GM04504 (cell line): ENCODE data around the gene OAS3.
"Not testable (repeated sequence)": the region's sequence is repeated elsewhere in the genome, so short reads cannot be mapped to it uniquely, and the experiment has no call there.

ENCODE experiments used
- DNase-seq: peaks from one replicate; pipeline ENCODE4 v3.0.0-alpha.2; 2012; ENCODE audit warnings: low read depth

Gene OAS3

DNA sequence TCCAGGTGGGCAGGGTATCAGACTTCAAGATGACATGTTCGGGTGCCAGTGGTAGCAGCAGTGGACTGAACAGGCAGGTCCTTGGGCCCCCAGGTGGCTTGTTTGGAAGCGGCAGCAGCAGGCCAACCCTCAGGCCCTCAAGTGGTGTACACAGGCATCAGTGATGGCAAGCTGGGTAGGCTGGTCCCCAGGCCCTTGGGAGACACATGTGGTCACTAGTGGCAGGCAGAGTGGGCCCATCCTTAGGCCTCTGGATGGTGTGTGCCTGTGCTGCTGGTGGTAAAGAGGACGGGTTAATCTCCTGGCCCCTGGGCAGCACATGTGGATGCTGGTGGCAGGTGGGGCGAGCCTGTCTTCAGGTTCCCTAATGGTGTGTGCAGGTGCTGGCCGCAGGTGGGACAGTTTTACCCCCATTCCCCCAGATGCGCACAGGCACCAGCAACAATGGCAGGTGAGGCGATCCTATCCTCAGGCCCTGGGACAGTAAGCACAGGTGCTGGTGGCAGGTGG is 48.1 kb downstream of the OAS3 start:
- no peak for DNase-seq

DNA sequence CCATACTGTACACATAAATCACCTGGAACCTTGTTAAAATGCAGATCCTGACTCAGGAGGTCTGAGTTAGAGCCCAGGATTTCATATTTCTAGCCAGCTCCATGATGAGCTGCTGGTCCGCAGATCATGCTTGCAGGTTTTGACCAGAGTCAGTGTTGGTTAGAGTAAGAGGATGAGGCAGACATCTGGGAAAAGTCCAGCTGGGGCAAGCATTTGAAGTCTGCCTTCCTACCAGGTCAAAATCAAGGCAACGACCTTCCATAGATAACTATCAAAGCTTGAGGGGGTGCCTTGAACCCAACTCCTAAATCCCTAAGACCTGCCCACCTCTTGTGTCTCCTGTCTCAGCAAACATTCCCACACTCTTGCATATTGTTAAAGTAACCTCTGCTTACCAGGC is 49.3 kb downstream of the OAS3 start:
- no peak for DNase-seq

DNA sequence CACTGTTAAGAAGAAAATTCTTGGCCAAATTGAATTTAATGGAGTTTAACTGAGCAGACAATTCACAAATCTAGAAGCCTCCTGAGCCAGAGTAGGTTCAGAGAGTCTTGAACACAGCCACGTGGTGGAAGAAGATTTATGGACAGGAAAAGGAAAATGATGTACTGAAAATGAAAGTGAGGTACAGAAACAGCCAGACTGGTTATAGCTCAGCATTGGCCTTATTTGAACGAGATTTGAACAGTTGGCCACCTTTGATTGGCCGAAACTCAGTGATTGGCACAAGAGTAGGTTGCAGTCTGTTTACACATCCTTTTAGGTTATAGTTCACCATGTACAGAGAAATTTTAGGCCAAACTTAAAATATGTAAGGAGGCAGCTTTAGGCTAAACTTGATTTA is 50.0 kb downstream of the OAS3 start:
- no peak for DNase-seq

DNA sequence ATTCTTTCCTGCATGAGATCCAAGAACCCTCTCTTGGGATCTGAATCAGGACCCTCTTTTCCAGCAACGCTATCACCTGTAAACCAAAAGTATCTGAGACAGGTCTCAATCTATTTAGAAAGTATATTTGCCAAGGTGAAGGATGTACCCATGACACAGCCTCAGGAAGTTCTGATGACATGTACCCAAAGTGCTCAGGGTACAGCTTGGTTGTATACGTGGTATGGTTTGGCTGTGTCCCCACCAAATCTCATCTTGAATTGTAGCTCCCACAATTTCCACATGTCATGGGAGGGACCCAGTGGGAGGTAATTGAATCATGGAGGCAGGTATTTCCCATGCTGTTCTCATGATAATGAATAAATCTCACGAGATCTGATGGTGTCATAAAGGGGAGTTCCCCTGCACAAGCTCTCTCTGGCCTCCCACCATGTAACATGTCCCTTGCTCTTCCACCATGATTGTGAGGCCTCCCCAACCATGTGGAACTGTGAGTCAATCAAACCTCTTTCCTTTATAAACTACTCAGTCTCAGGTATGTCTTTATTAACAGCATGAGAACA is 50.6 kb downstream of the OAS3 start:
- DNase-seq = not testable (repeated sequence)

GRCh38 chr12:112989806-112990205 is 51.5 kb downstream of the OAS3 start:
- no peak for DNase-seq

- no peak for DNase-seq
Observed at GRCh38 chr12:112992541-112993398, 54.5 kb downstream of the OAS3 start.

GRCh38 chr12:112995008-112995407 is 56.7 kb downstream of the OAS3 start:
- DNase-seq = no peak

DNA sequence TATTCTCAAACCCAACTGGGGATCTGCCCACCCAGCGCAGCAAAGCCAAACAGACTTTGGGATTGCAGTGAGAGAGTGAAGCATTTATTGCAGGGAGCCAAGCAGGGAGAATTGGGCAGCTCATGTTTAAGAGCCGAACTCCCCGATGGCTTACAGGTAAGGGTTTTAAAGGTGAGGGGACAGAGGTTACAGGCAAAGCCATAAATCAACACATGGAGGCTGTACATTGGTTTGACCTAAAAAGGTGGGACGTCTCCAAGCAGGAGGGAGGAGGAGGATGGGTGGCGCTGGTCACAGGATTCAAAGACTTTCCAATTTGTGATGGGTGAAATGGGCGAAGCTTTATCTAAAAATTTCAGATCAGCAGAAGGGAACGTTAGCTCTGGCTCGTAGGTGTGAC is 58.2 kb downstream of the OAS3 start:
- DNase-seq = no peak

DNA sequence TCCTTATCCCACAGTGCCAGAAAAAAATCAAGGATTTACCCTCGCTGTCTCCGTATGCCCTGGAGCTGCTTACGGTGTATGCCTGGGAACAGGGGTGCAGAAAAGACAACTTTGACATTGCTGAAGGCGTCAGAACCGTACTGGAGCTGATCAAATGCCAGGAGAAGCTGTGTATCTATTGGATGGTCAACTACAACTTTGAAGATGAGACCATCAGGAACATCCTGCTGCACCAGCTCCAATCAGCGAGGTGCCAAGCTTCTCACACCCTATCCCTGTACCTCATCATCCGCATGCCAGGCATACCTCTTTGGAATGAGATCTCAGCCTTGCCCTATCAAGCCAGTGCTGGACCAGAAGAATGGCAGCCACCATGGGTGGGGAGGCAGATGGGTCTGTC is 59.2 kb downstream of the OAS3 start:
- DNase-seq = no peak

DNA sequence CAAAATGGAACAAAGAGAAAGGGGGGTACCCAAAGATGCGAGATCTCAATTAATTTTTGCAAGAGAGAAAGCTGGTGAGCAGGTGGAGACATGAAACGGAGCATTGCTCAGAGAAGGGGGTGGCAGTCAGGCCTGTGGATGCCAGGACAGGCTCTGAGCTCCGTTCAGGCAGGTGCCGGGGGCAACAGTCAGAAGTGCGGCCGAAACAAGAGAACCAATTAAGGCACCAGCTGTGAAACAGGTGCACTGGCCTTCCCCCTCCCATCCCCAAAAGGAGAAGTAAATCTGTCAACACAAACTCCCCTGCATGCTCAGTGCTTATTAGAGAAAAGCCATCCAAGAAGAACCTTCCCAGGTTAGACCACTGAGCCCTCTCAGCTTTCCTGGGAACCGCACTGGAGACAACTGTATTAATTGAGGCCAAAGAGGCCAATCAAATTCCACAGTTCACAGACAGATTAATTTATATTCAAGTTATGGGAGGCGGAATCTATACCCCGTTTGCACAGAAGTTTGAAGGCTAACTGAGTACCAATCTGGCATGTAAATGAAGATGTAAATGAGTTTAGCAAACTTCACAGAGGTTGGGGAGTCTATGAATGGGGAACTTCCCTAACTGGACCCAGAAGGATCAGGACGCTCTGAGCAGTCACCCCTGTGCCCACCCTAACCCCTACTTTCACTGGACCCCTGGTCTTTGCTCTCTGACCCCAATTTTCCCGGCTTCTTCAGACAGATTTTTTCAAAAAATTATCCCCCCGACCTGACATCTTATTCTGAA is 60.9 kb downstream of the OAS3 start:
- no peak for DNase-seq

GRCh38 chr12:113000433-113000832 is 62.2 kb downstream of the OAS3 start:
- no peak for DNase-seq

GRCh38 chr12:113002155-113002554 is 63.9 kb downstream of the OAS3 start:
- DNase-seq = no peak

DNA sequence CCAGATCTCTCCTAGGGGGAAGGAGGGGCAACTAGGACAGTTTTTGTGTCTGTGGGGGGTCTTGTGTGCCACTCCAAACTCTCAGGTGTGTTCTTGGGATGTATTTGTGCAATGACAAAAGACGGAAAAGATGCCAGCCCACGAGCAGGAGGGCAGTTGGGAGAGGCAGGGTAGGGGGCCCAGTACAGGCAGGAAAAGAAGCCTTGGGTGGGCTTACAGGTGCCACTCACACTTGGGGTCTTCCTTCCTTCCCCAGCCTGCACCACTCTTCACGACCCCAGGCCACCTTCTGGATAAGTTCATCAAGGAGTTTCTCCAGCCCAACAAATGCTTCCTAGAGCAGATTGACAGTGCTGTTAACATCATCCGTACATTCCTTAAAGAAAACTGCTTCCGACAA is 64.4 kb downstream of the OAS3 start:
- no peak for DNase-seq

- DNase-seq = no peak
Observed at GRCh38 chr12:113003636-113004035, 65.4 kb downstream of the OAS3 start.

DNA sequence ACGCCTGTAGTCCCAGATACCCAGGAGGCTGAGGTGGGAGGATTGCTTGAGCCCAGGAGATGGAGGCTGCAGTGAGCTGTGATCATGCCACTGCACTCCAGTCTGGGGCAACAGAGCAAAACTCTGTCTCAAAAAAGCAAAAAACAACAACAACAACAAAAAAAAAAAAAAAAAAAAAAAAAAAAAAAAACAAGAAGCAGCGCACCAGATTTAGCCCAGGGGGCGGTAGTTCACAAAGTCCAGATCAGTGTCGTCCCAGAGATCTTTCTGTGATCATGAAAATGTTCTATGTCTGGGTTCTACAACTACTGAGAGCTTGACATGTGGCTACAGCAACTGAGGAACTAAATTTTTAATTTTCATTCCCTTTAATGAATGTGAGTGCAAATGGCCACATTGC is 67.5 kb downstream of the OAS3 start:
- no peak for DNase-seq

DNA sequence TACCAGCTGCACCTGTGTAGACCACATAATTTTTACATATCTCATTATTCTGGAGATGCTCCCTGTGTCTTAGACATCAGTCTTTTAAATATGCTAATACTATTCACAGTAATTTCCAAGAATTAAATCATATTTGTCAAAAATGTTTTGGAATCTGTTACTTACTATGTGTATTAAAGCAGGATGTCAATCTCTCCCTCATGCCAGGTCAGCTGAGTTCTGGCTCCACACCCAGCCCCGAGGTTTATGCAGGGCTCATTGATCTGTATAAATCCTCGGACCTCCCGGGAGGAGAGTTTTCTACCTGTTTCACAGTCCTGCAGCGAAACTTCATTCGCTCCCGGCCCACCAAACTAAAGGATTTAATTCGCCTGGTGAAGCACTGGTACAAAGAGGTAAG is 67.9 kb downstream of the OAS3 start:
- no peak for DNase-seq

DNA sequence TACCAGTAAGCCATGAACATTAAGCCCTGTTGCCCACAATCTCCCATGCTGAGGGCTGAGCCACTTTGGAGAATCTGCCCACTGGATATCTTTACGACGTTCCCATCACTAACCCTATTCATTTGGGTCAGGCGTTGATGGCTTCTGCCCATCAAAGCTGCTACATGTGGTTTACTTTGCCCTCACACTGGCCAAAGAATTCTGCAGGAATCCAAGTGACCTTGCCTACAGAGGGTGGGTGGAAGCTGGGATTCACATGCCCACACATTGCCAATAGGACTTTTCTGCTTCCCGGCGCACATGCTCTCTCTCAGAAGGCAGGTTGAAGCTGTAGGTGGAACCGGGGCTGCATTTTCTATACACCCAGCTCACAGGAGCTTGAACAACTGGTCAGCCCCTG is 68.4 kb downstream of the OAS3 start:
- DNase-seq = no peak

- DNase-seq = peak; percentile 14
Observed at GRCh38 chr12:113007166-113007565, 68.9 kb downstream of the OAS3 start.

- no peak for DNase-seq
Observed at GRCh38 chr12:113010701-113011100, 72.4 kb downstream of the OAS3 start.

- DNase-seq = no peak
Observed at GRCh38 chr12:113014565-113014964, 76.3 kb downstream of the OAS3 start.

GRCh38 chr12:113016796-113017195 is 78.5 kb downstream of the OAS3 start:
- DNase-seq = no peak

- DNase-seq = no peak
Observed at GRCh38 chr12:113019025-113019424, 80.8 kb downstream of the OAS3 start.

DNA sequence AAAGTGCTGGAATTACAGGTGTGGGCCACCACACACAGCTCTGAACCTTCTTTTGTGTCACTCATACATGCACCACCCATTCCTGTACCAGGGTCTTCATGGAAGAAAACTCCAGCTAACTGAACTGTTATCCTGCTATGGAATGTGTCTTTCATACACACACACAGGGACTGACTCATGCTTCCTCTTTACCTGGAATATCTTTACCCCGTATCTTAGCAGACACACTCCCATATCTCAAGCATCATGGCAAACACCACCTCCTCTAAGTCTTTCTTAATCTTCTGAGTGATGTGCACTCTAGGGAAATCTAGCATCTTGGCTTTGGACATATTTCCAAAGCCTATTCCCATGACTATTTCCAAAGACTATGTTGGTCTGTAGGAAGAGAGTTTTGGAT is 83.2 kb downstream of the OAS3 start:
- DNase-seq = no peak
